Erythroblast (primary cell): Measurements from ENCODE around the gene LRP11.

Source experiments
- DNase-seq, 2 experiments: peaks; one replicate each; lab custom pipeline; 2025; lab: John Stamatoyannopoulos, UW
- GATA1 ChIP-seq: IDR thresholded peaks from 2 replicates; pipeline ENCODE4 v1.6.1; 2011; ENCODE audit warnings: low read depth, mild to moderate bottlenecking, control low read depth, low read length, moderate library complexity
- POLR2A ChIP-seq: IDR thresholded peaks from 2 replicates; pipeline ENCODE4 v1.6.1; 2011; ENCODE audit warnings: mild to moderate bottlenecking, low read length

Gene LRP11

GRCh38 chr6:149842331-149842730 is 21.8 kb downstream of the LRP11 start:
- no peak for DNase-seq

GRCh38 chr6:149840345-149841075 is 23.6 kb downstream of the LRP11 start:
- DNase-seq: peak; percentile 38 to 58
- no peak for TF ChIP-seq GATA1
- TF ChIP-seq POLR2A: no peak

More at GRCh38 chr6:149842331-149842730, 21.8 kb downstream of the LRP11 start:
- no peak for TF ChIP-seq GATA1
- no peak for TF ChIP-seq POLR2A

GRCh38 chr6:149834513-149835481 is 29.4 kb downstream of the LRP11 start:
- TF ChIP-seq POLR2A: no peak
- TF ChIP-seq GATA1: no peak
- peak; percentile 61 to 83 for DNase-seq

- DNase-seq: no peak
- TF ChIP-seq GATA1: no peak
- no peak for TF ChIP-seq POLR2A
Measured at GRCh38 chr6:149833651-149834050, 30.5 kb downstream of the LRP11 start.

- TF ChIP-seq POLR2A (no peak), GATA1 (no peak)
- no peak for DNase-seq
Measured at GRCh38 chr6:149831308-149831820, 32.8 kb downstream of the LRP11 start.

GRCh38 chr6:149830731-149831307 is 33.3 kb downstream of the LRP11 start:
- DNase-seq: no peak
- no peak for TF ChIP-seq GATA1
- no peak for TF ChIP-seq POLR2A

- no peak for TF ChIP-seq GATA1
- no peak for TF ChIP-seq POLR2A
- no peak for DNase-seq
Measured at GRCh38 chr6:149825292-149825691, 38.9 kb downstream of the LRP11 start.

- no peak for TF ChIP-seq POLR2A
- no peak for TF ChIP-seq GATA1
- peak in 1 of 2 experiments; percentile 14 for DNase-seq
Measured at GRCh38 chr6:149823013-149823412, 41.1 kb downstream of the LRP11 start.

- TF ChIP-seq GATA1 (no peak), POLR2A (no peak)
Measured at GRCh38 chr6:149821492-149821891, 42.7 kb downstream of the LRP11 start.

GRCh38 chr6:149820506-149820905 is 43.7 kb downstream of the LRP11 start:
- DNase-seq: no peak
- TF ChIP-seq GATA1 (no peak), POLR2A (no peak)

More at GRCh38 chr6:149821492-149821891, 42.7 kb downstream of the LRP11 start:
- DNase-seq: peak; percentile 20 to 58

GRCh38 chr6:149815788-149816187 is 48.4 kb downstream of the LRP11 start:
- DNase-seq: no peak
- TF ChIP-seq GATA1: no peak
- TF ChIP-seq POLR2A: no peak

GRCh38 chr6:149813351-149813750 is 50.8 kb downstream of the LRP11 start:
- TF ChIP-seq GATA1: no peak
- TF ChIP-seq POLR2A: no peak
- DNase-seq: no peak

- TF ChIP-seq GATA1 (no peak), POLR2A (no peak)
- DNase-seq: no peak
Measured at GRCh38 chr6:149809798-149810197, 54.4 kb downstream of the LRP11 start.
